NCI-H345 treated with DMSO at 0.1 percent for 48 hours (cell line): ENCODE data around the gene CDKN1A.

Experiments
- DNase-seq: peaks from one replicate; lab custom pipeline; 2025; ENCODE audit not compliant: unreplicated experiment; lab: John Stamatoyannopoulos, UW

Gene CDKN1A

GRCh38 chr6:36655085-36655724, 23.3 kb upstream of the CDKN1A start:
- DNase-seq, result no peak

GRCh38 chr6:36656441-36656840, 22.1 kb upstream of the CDKN1A start:
- no peak for DNase-seq

- DNase-seq, result no peak
Measured at GRCh38 chr6:36657271-36657670, 21.2 kb upstream of the CDKN1A start.

GRCh38 chr6:36657942-36658544, 20.5 kb upstream of the CDKN1A start:
- DNase-seq, result no peak

- DNase-seq, result no peak
Measured at GRCh38 chr6:36659271-36659670, 19.2 kb upstream of the CDKN1A start.

- no peak for DNase-seq
Measured at GRCh38 chr6:36660771-36661471, 17.6 kb upstream of the CDKN1A start.

GRCh38 chr6:36662380-36662779, 16.1 kb upstream of the CDKN1A start:
- DNase-seq, result no peak

- no peak for DNase-seq
Measured at GRCh38 chr6:36662827-36663256, 15.7 kb upstream of the CDKN1A start.

- DNase-seq, result no peak
Measured at GRCh38 chr6:36663504-36664446, 14.7 kb upstream of the CDKN1A start.

GRCh38 chr6:36665180-36665579, 13.3 kb upstream of the CDKN1A start:
- no peak for DNase-seq

- DNase-seq, result no peak
Measured at GRCh38 chr6:36666287-36666686, 12.2 kb upstream of the CDKN1A start.

- peak; percentile 87 for DNase-seq
Measured at GRCh38 chr6:36666826-36667591, 11.5 kb upstream of the CDKN1A start.

- no peak for DNase-seq
Measured at GRCh38 chr6:36668591-36668990, 9.9 kb upstream of the CDKN1A start.

GRCh38 chr6:36669002-36669401, 9.5 kb upstream of the CDKN1A start:
- no peak for DNase-seq

- no peak for DNase-seq
Measured at GRCh38 chr6:36670271-36670670, 8.2 kb upstream of the CDKN1A start.

GRCh38 chr6:36671687-36672375, 6.7 kb upstream of the CDKN1A start:
- no peak for DNase-seq

GRCh38 chr6:36673882-36674281, 4.6 kb upstream of the CDKN1A start:
- DNase-seq, result no peak

- no peak for DNase-seq
Measured at GRCh38 chr6:36674942-36675341, 3.6 kb upstream of the CDKN1A start.

GRCh38 chr6:36676141-36677058, 2.1 kb upstream of the CDKN1A start:
- DNase-seq, result peak; percentile 20
